Right lobe of liver (tissue), 4 donors: ENCODE data around the gene DNLZ.

Experiments used
- CTCF ChIP-seq, 4 donors: fragments of 200-600 bp in 3 of 4; fragments of 450-650 bp in 1 of 4; IDR thresholded peaks; one replicate each; pipeline versions ENCODE4 v1.5.1 to v1.8.0; 2016 to 2022; ENCODE audit warnings: antibody characterized with exemption in 4 of 4, mild to moderate bottlenecking in 2 of 4
- POLR2A ChIP-seq: fragments of 450-650 bp; IDR thresholded peaks from one replicate; pipeline ENCODE4 v1.6.1; 2017; ENCODE audit warnings: antibody characterized with exemption, mild to moderate bottlenecking
- donor health status: DM: no; HTN: no; CAD: no.
- donor health status: DM: no; HTN: no; CAD: no.
- donor health status: DM: no; HTN: yes; CAD: no.

GRCh38 chr9:136328011-136328621 is 35.4 kb downstream of the DNLZ start:
- TF ChIP-seq CTCF (IDR thresholded peaks at IDR 0.05) = no peak
- TF ChIP-seq POLR2A = no peak
